AG04450 (cell line): ENCODE measurements around the gene MCF2. TPM values are rescaled to one million over a fixed set of nuclear protein-coding genes. Genes with fewer than 3 reads are reported as not detected.

Experiments used
- CTCF ChIA-PET: fragments of 300-600, 350-600 bp; formaldehyde crosslinking; extraction: SDS; loops from one replicate; lab custom pipeline; 2022; ENCODE audit warnings: antibody characterized with exemption, inconsistent platforms; lab: Charles Lee
- POLR2A ChIA-PET: fragments of 350-600 bp; formaldehyde crosslinking; extraction: SDS; loops from one replicate; lab custom pipeline; 2021; ENCODE audit warnings: antibody characterized with exemption, inconsistent platforms; lab: Yijun Ruan, JAX
- DNase-seq: peaks from one replicate; pipeline ENCODE4 v3.0.0-alpha.2; 2011; ENCODE audit warnings: low read depth, low spot score
- H3K27ac ChIP-seq: one replicate; pipeline ENCODE4 v1.5.1; 2012; ENCODE audit warnings: low read depth, low read length, control low read depth
- H3K27me3 ChIP-seq: one replicate; pipeline ENCODE4 v1.6.0; 2012; ENCODE audit warnings: low read length; ENCODE audit not compliant: control insufficient read depth, insufficient read depth
- H3K4me3 ChIP-seq: 2 replicates; pipeline ENCODE4 v1.5.1; 2011; ENCODE audit warnings: mild to moderate bottlenecking, low read depth, low read length, control low read depth
- H3K9me3 ChIP-seq: 2 replicates; pipeline ENCODE4 v1.5.1; 2012; ENCODE audit warnings: low read length; ENCODE audit not compliant: control insufficient read depth, insufficient read depth
- CTCF ChIP-seq: IDR thresholded peaks from 2 replicates; pipeline ENCODE4 v1.5.1; 2011; ENCODE audit warnings: low read depth, low read length, control low read depth, inconsistent platforms
- polyA plus RNA-seq: library from polyadenylated mRNA; depleted of rRNA; stranded (reverse); fragments of >200 nt; gene quantifications from 2 replicates; pipeline ENCODE4 v1.2.3, GENCODE V29; 2011

MCF2 gene
- polyA plus RNA-seq, 1 experiment: 0.09 TPM

- no peak for TF ChIP-seq CTCF
- ChIA-PET POLR2A (interaction anchor here (1.2 kb wide), 1 partner anchor 12 kb away, joined by 3 read pairs; no protein-coding TSS in a partner anchor), CTCF (no interaction called here)
- Histone ChIP-seq H3K9me3 (no peaks in the 10 kb centered on the region), H3K4me3 (no peak overlapping the region), H3K27me3 (no peaks in the 10 kb centered on the region), H3K27ac (no peak overlapping the region)
- no peak for DNase-seq
These were observed 30.6 kb upstream of the MCF2 start for GRCh38 chrX:139738581-139738980.

GRCh38 chrX:139736151-139736550, 28.2 kb upstream of the MCF2 start:
- ChIA-PET POLR2A (no interaction called here), CTCF (no interaction called here)

GRCh38 chrX:139734996-139735395, 27.0 kb upstream of the MCF2 start:
- no peak for DNase-seq
- no peak for TF ChIP-seq CTCF
- no peak overlapping the region for H3K4me3 ChIP-seq
- no peak overlapping the region for H3K27ac ChIP-seq
- CTCF ChIA-PET: no interaction called here
- no peaks in the 10 kb centered on the region for H3K9me3 ChIP-seq
- H3K27me3 ChIP-seq: no peaks in the 10 kb centered on the region
- POLR2A ChIA-PET: no interaction called here

More at GRCh38 chrX:139736151-139736550, 28.2 kb upstream of the MCF2 start:
- TF ChIP-seq CTCF: no peak
- Histone ChIP-seq H3K4me3 (no peak overlapping the region), H3K27me3 (no peaks in the 10 kb centered on the region), H3K9me3 (no peaks in the 10 kb centered on the region), H3K27ac (no peak overlapping the region)
- DNase-seq: no peak

GRCh38 chrX:139725720-139726119, 17.8 kb upstream of the MCF2 start:
- POLR2A ChIA-PET: no interaction called here
- TF ChIP-seq CTCF: no peak
- CTCF ChIA-PET: no interaction called here
- no peak overlapping the region for H3K27ac ChIP-seq
- no peak for DNase-seq
- no peaks in the 10 kb centered on the region for H3K9me3 ChIP-seq
- no peak overlapping the region for H3K4me3 ChIP-seq
- no peaks in the 10 kb centered on the region for H3K27me3 ChIP-seq

- CTCF ChIA-PET: no interaction called here
- TF ChIP-seq CTCF: no peak
- no peak for DNase-seq
- no peaks in the 10 kb centered on the region for H3K9me3 ChIP-seq
- no peak overlapping the region for H3K4me3 ChIP-seq
- H3K27me3 ChIP-seq: no peaks in the 10 kb centered on the region
- H3K27ac ChIP-seq: no peak overlapping the region
- POLR2A ChIA-PET: no interaction called here
These were observed 16.7 kb upstream of the MCF2 start for GRCh38 chrX:139724626-139725025.
